ENCODE measurements around the gene NDUFAF4.
A peak's percentile ranks its signal among the peaks of the same experiment; 100 is the strongest.

Gene NDUFAF4

DNA sequence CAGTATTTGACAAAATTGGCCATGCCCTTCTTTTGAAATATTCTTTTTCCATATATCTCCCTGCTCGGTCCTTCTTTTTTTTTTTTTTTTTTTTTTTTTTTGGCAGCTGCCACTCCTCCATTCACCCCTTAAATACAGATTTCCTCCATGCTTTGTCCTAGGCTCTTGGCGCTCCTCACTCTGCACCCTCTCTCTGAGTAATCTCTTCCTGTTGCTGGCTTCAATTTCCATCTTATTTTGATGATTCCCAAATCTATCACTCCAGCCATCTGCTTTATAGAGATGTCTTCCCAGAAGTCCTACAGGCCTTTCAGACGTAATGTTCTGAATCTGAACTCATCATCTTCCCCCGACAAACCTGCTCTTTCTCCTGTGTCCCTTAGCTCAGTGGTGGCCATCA lies 14.1 kb upstream of the NDUFAF4 start:
- Histone ChIP-seq H3K9me3 (ENCODE audit: control insufficient read depth, insufficient read depth, low read depth, low read length) (no peaks in the 10 kb centered on the region), H3K36me3 (ENCODE audit: control insufficient read depth in 2 of 2, insufficient read depth in 1 of 2, low read length in 2 of 2) (no peaks in the 10 kb centered on the region), H3K4me3 (ENCODE audit: low read depth, low read length) (no peak overlapping the region), H3K4me1 (ENCODE audit: control insufficient read depth, insufficient read depth, low read length) (no peaks in the 10 kb centered on the region), H3K27ac (ENCODE audit: extremely low read depth, low read depth, low read length) (no peak overlapping the region)
- ChIA-PET POLR2A (no interaction called here), CTCF (interaction anchor here (1.6 to 4.1 kb wide), 2 partner anchors 10 to 13 kb away, joined by 5 to 24 read pairs; partner anchors contain the start of gene NDUFAF4)
- no peak for TF ChIP-seq ZXDB (tag by site-specific recombination; IDR thresholded peaks at IDR 0.05)

DNA sequence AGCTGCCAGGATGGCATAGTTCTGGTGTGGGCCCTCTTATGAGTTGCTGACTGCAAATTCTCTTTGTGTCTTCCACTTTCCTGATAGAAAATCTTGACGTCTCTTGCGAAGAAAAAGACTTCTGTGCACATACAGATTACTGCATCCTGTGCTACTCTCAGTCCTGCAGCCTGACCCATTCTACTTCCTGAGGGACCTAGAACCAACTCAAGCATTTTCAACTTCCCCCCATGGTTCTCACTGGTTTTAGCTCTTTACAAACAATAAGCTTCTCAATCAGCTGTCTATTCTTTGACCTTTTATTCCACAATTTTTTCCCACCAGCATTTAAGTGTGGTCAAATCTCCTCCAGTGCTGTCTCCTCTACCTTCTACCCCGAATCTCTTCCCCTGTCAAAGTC lies 13.5 kb upstream of the NDUFAF4 start:
- H3K27ac ChIP-seq (ENCODE audit: extremely low read depth, low read depth, low read length): no peak overlapping the region
- ChIA-PET CTCF (interaction anchor here (4.1 kb wide), 1 partner anchor 12 kb away, joined by 24 read pairs; the partner anchor contains the start of gene NDUFAF4), POLR2A (no interaction called here)

DNA sequence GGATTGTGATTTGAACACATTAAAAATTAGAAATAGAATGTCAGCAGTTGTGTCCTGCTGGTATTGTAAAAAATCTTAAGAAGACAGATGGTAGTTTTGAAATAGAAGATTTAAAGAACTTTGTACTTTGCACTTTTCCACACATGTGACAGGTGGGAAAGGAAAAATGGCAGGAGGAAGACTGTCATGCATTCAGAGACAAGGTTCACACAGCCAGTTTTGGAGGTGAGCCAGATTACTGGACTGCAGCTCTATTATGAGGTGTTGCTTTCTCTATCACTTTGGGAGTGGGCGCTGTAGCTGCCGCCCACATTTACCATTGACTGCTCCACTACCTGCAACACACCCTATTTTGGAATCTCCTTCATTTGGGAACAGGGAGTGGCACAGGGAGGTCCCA lies 12.1 kb upstream of the NDUFAF4 start:
- TF ChIP-seq IKZF3 (tag by site-specific recombination; IDR thresholded peaks at IDR 0.05) (no peak), ZNF560 (tag by site-specific recombination; IDR thresholded peaks at IDR 0.05; ENCODE audit: borderline replicate concordance) (no peak), BCL11B (tag by site-specific recombination; IDR thresholded peaks at IDR 0.05; ENCODE audit: low read depth) (no peak), MZF1 (tag by site-specific recombination; IDR thresholded peaks at IDR 0.05; ENCODE audit: borderline replicate concordance) (no peak), HOXA7 (CRISPR knock-in tag; IDR thresholded peaks at IDR 0.05; ENCODE audit: borderline replicate concordance) (no peak), ZNF707 (tag by site-specific recombination; IDR thresholded peaks at IDR 0.05) (no peak), ZNF121 (tag by site-specific recombination; IDR thresholded peaks at IDR 0.05) (no peak), ZNF248 (tag by site-specific recombination; IDR thresholded peaks at IDR 0.05) (no peak), HOXC10 (CRISPR knock-in tag; IDR thresholded peaks at IDR 0.05) (no peak), ZNF169 (tag by site-specific recombination; IDR thresholded peaks at IDR 0.05) (no peak), ZNF223 (tag by site-specific recombination; IDR thresholded peaks at IDR 0.05) (no peak), ZNF37A (tag by site-specific recombination; IDR thresholded peaks at IDR 0.05) (no peak)
- TF ChIP-seq, protein P1, sequence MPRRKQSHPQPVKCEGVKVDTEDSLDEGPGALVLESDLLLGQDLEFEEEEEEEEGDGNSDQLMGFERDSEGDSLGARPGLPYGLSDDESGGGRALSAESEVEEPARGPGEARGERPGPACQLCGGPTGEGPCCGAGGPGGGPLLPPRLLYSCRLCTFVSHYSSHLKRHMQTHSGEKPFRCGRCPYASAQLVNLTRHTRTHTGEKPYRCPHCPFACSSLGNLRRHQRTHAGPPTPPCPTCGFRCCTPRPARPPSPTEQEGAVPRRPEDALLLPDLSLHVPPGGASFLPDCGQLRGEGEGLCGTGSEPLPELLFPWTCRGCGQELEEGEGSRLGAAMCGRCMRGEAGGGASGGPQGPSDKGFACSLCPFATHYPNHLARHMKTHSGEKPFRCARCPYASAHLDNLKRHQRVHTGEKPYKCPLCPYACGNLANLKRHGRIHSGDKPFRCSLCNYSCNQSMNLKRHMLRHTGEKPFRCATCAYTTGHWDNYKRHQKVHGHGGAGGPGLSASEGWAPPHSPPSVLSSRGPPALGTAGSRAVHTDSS (tag by site-specific recombination; IDR thresholded peaks at IDR 0.05): no peak
- ChIA-PET POLR2A (no interaction called here), CTCF (interaction anchor here (0.7 to 0.9 kb wide), 3 partner anchors 10 to 285 kb away, joined by 3 to 4 read pairs (median 3); no protein-coding TSS in a partner anchor)
- H3K4me1 ChIP-seq (ENCODE audit: control insufficient read depth, insufficient read depth, low read length): no peaks in the 10 kb centered on the region
- no peak overlapping the region for H3K4me3 ChIP-seq (ENCODE audit: low read depth, low read length)
- no peaks in the 10 kb centered on the region for H3K9me3 ChIP-seq (ENCODE audit: control insufficient read depth, insufficient read depth, low read depth, low read length)
- no peaks in the 10 kb centered on the region for H3K36me3 ChIP-seq (ENCODE audit: control insufficient read depth in 2 of 2, insufficient read depth in 1 of 2, low read length in 2 of 2)
- H3K27ac ChIP-seq (ENCODE audit: extremely low read depth, low read depth, low read length): no peak overlapping the region

More for the DNA sequence above, 13.5 kb upstream of the NDUFAF4 start:
- TF ChIP-seq HOXC10 (CRISPR knock-in tag; IDR thresholded peaks at IDR 0.05) (no peak), ZNF701 (tag by site-specific recombination; IDR thresholded peaks at IDR 0.05) (peak; percentile 81)
- H3K4me3 ChIP-seq (ENCODE audit: low read depth, low read length): no peak overlapping the region
- no peaks in the 10 kb centered on the region for H3K4me1 ChIP-seq (ENCODE audit: control insufficient read depth, insufficient read depth, low read length)
- no peaks in the 10 kb centered on the region for H3K9me3 ChIP-seq (ENCODE audit: control insufficient read depth, insufficient read depth, low read depth, low read length)
- H3K36me3 ChIP-seq (ENCODE audit: control insufficient read depth in 2 of 2, insufficient read depth in 1 of 2, low read length in 2 of 2): no peaks in the 10 kb centered on the region

DNA sequence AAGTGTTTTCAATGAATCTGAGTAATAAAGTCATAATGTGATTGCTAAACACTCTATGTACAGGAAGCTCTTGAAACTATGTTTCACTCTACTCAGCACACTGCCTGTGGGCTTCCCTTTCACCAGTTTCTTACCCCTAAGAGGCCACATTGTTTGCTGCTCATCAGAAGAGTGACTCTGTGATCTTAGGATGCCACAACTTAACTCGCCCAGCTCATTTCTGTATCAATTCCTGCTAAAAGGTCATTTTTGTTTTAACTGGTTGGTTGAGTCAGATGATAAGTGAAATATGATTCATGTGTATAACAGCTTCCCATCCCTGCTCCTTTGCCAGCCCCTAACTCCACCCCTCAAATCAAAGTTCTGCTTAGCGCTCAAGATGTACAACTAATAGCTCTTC lies 9.8 kb upstream of the NDUFAF4 start:
- no peak overlapping the region for H3K27ac ChIP-seq (ENCODE audit: extremely low read depth, low read depth, low read length)
- H3K36me3 ChIP-seq (ENCODE audit: control insufficient read depth in 2 of 2, insufficient read depth in 1 of 2, low read length in 2 of 2): no peaks in the 10 kb centered on the region
- H3K4me1 ChIP-seq (ENCODE audit: control insufficient read depth, insufficient read depth, low read length): no peaks in the 10 kb centered on the region
- POLR2A ChIA-PET: no interaction called here
- H3K4me3 ChIP-seq (ENCODE audit: low read depth, low read length): no peak overlapping the region
- no peaks in the 10 kb centered on the region for H3K9me3 ChIP-seq (ENCODE audit: control insufficient read depth, insufficient read depth, low read depth, low read length)
- CTCF ChIA-PET: interaction anchor here (0.6 to 2.9 kb wide), 5 partner anchors 9 to 240 kb away, joined by 3 to 24 read pairs (median 3); partner anchors contain the start of gene NDUFAF4
- TF ChIP-seq ZXDB (tag by site-specific recombination; IDR thresholded peaks at IDR 0.05) (no peak), ZBTB48 (tag by site-specific recombination; IDR thresholded peaks at IDR 0.05) (no peak), IKZF3 (tag by site-specific recombination; IDR thresholded peaks at IDR 0.05) (no peak), ZNF701 (tag by site-specific recombination; IDR thresholded peaks at IDR 0.05) (no peak), TCF7L2 (IDR thresholded peaks at IDR 0.05; ENCODE audit: borderline replicate concordance, low read depth, low read length) (no peak), ZNF37A (tag by site-specific recombination; IDR thresholded peaks at IDR 0.05) (no peak), ZNF155 (tag by site-specific recombination; IDR thresholded peaks at IDR 0.05) (no peak), OSR2 (tag by site-specific recombination; IDR thresholded peaks at IDR 0.05) (no peak), ZBTB21 (tag by site-specific recombination; IDR thresholded peaks at IDR 0.05) (no peak), ZNF404 (tag by site-specific recombination; IDR thresholded peaks at IDR 0.05) (no peak), ZNF19 (tag by site-specific recombination; IDR thresholded peaks at IDR 0.05; ENCODE audit: low read depth) (no peak), ZNF202 (tag by site-specific recombination; IDR thresholded peaks at IDR 0.05; ENCODE audit: borderline replicate concordance) (no peak), ZNF785 (tag by site-specific recombination; IDR thresholded peaks at IDR 0.05) (no peak), KLF9 (tag by site-specific recombination; IDR thresholded peaks at IDR 0.05; ENCODE audit: low read depth) (no peak)
- TF ChIP-seq, protein P2, sequence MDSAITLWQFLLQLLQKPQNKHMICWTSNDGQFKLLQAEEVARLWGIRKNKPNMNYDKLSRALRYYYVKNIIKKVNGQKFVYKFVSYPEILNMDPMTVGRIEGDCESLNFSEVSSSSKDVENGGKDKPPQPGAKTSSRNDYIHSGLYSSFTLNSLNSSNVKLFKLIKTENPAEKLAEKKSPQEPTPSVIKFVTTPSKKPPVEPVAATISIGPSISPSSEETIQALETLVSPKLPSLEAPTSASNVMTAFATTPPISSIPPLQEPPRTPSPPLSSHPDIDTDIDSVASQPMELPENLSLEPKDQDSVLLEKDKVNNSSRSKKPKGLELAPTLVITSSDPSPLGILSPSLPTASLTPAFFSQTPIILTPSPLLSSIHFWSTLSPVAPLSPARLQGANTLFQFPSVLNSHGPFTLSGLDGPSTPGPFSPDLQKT (IDR thresholded peaks at IDR 0.05; ENCODE audit: borderline replicate concordance, low read depth, low read length): no peak
